Measurements from ENCODE around the gene RGS3.
A peak's percentile ranks its signal among the peaks of the same experiment; 100 is the strongest.

Gene RGS3

DNA sequence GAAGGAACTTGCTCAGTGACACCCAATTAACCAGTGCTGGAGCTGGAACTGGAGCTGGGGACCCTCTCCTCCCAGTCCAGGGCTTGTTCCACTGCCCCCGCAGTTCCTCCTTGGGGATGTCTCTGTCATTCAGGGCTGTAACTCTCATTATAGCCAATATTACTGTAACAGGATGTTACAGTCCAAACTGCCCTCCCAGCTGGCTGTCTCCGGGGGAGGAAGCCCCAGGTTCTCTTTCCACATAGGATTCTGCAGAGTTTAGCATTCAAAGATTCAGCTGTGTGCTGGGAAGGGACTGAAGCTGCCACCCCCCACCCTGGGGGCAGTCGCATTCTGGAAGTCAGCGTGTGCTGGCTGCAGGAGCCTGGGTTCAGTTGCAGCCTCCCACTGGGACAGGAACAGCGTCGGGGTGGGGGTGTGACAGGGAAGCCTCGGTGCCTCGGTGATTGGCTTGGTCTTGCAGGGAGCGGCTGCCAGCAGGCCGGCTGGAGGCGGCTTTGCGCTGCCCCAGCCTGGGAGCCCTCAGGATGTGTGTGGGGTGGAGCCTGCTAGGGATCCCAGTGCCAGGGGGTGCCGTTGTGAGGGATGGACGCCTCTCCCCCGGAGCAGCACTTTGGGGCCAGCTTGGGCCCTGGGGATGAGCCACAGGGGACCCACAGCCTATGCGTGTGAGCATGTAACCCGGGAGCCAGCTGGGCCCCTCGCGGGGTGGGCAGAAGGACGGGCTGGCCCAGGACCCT is 101.1 kb downstream of the RGS3 start:
- Histone ChIP-seq H2AFZ (ENCODE audit: low read depth, low read length) (peak overlapping the region; percentile 33), H3K9me3 (ENCODE audit: control insufficient read depth, low read length) (no peaks in the 10 kb centered on the region), H3K9ac (ENCODE audit: low read length) (peak overlapping the region; percentile 84), H3K4me2 (ENCODE audit: low read length, poor library complexity, severe bottlenecking) (peak overlapping the region; percentile 62), H3K36me3 (ENCODE audit: control insufficient read depth in 1 of 2, insufficient read depth in 2 of 2, low read depth in 1 of 2, low read length in 2 of 2) (peaks cover 0 to 13% of the 10 kb centered on the region in 2 experiments), H3K4ac (ENCODE audit: low read depth in 1 of 2, low read length in 2 of 2) (peak overlapping the region; percentile 16 to 72), H3K23ac (ENCODE audit: low read length in 2 of 2) (no peak overlapping the region), H2BK15ac (ENCODE audit: low read depth, poor library complexity, severe bottlenecking) (peak overlapping the region; percentile 73), H3K4me3 (ENCODE audit: insufficient read depth in 1 of 2, low read depth in 1 of 2, low read length in 2 of 2) (peak overlapping the region; percentile 63 to 83), H4K91ac (ENCODE audit: low read length) (peak overlapping the region; percentile 96), H3K27me3 (ENCODE audit: control insufficient read depth in 1 of 2, insufficient read depth in 1 of 2, low read length in 2 of 2) (peaks cover 0 to 7% of the 10 kb centered on the region in 2 experiments), H2AK5ac (ENCODE audit: low read length, severe bottlenecking) (peak overlapping the region; percentile 21), H3K79me1 (replicated peaks; ENCODE audit: low read length, poor library complexity, severe bottlenecking) (peaks cover 27% of the 10 kb centered on the region), H3K4me1 (ENCODE audit: control insufficient read depth, insufficient read depth, low read depth, low read length) (peaks cover 42% of the 10 kb centered on the region), H2BK12ac (ENCODE audit: low read length in 2 of 2) (peak overlapping the region; percentile 69 to 85), H3K14ac (ENCODE audit: low read length in 2 of 2) (peak overlapping the region in 1 of 2 experiments; percentile 80), H3K18ac (ENCODE audit: low read depth in 1 of 2, low read length in 2 of 2) (peak overlapping the region; percentile 88 to 96), H3K27ac (ENCODE audit: low read length, poor library complexity, severe bottlenecking) (peak overlapping the region; percentile 87), H4K8ac (ENCODE audit: low read length) (peak overlapping the region; percentile 95), H2BK120ac (ENCODE audit: low read depth, low read length) (peak overlapping the region; percentile 69), H2BK5ac (ENCODE audit: low read depth, low read length, poor library complexity, severe bottlenecking) (no peak overlapping the region)
- 4% methylated on average over 20 of the region's 20 CpGs for WGBS
- peak; percentile 82 for DNase-seq

DNA sequence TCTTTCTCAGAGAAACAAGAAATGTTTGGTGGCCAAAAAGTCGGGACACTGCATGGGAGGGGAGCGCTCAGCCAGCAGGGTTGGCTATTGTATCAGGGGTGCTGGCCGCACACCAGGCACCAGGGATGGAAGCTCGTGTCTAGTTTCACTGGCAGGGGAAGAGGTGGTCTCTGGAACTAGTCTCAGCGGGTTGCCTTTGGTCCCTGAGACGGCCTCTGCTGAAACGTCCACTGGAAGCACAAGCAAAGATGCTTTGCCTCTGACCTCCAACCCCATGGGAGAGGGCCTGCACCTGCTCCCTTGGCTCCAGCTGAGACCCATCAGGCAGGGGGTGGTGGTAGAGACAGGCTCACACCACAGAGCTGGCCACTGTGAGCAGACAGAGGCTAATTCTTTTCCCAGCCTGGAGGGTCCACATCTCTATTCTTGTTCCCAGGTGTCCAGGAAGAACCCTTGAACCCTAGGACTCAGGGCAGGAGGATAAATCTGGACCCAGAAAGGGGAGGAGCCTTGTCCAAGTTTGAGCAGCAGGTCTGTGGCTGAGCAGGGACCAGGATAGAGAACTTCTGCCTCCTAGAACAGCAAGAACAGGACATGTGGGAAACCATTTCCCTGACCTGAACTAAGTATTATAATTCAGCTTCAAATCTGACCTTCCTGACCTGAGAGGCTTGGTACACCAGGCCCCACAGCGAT is 102.6 kb downstream of the RGS3 start:
- peak overlapping the region in 1 of 2 experiments; percentile 61 for H3K14ac ChIP-seq (ENCODE audit: low read length in 2 of 2)
- peaks cover 28% of the 10 kb centered on the region for H3K79me1 ChIP-seq (replicated peaks; ENCODE audit: low read length, poor library complexity, severe bottlenecking)
- H3K4me3 ChIP-seq (ENCODE audit: insufficient read depth in 1 of 2, low read depth in 1 of 2, low read length in 2 of 2): peak overlapping the region; percentile 63 to 83
- H3K27ac ChIP-seq (ENCODE audit: low read length, poor library complexity, severe bottlenecking): peak overlapping the region; percentile 87
- H3K4me1 ChIP-seq (ENCODE audit: control insufficient read depth, insufficient read depth, low read depth, low read length): peaks cover 42% of the 10 kb centered on the region
- no peak overlapping the region for H2AFZ ChIP-seq (ENCODE audit: low read depth, low read length)
- peak overlapping the region in 1 of 2 experiments; percentile 96 for H3K18ac ChIP-seq (ENCODE audit: low read depth in 1 of 2, low read length in 2 of 2)
- peak overlapping the region; percentile 23 for H2AK5ac ChIP-seq (ENCODE audit: low read length, severe bottlenecking)
- H3K27me3 ChIP-seq (ENCODE audit: control insufficient read depth in 1 of 2, insufficient read depth in 1 of 2, low read length in 2 of 2): peaks cover 0 to 10% of the 10 kb centered on the region in 2 experiments
- peak overlapping the region; percentile 74 for H4K91ac ChIP-seq (ENCODE audit: low read length)
- H4K8ac ChIP-seq (ENCODE audit: low read length): peak overlapping the region; percentile 95
- H3K9me3 ChIP-seq (ENCODE audit: control insufficient read depth, low read length): no peaks in the 10 kb centered on the region
- no peak overlapping the region for H3K23ac ChIP-seq (ENCODE audit: low read length in 2 of 2)
- peak overlapping the region in 1 of 2 experiments; percentile 97 for H2BK12ac ChIP-seq (ENCODE audit: low read length in 2 of 2)
- H2BK15ac ChIP-seq (ENCODE audit: low read depth, poor library complexity, severe bottlenecking): no peak overlapping the region
- H3K36me3 ChIP-seq (ENCODE audit: control insufficient read depth in 1 of 2, insufficient read depth in 2 of 2, low read depth in 1 of 2, low read length in 2 of 2): peaks cover 0 to 19% of the 10 kb centered on the region in 2 experiments
- DNase-seq: no peak
- no peak overlapping the region for H2BK120ac ChIP-seq (ENCODE audit: low read depth, low read length)
- peak overlapping the region; percentile 84 for H3K9ac ChIP-seq (ENCODE audit: low read length)
- WGBS: 79% methylated on average over 8 of the region's 8 CpGs
- H2BK5ac ChIP-seq (ENCODE audit: low read depth, low read length, poor library complexity, severe bottlenecking): no peak overlapping the region
- peak overlapping the region; percentile 48 to 89 for H3K4ac ChIP-seq (ENCODE audit: low read depth in 1 of 2, low read length in 2 of 2)
- H3K4me2 ChIP-seq (ENCODE audit: low read length, poor library complexity, severe bottlenecking): peak overlapping the region; percentile 62

DNA sequence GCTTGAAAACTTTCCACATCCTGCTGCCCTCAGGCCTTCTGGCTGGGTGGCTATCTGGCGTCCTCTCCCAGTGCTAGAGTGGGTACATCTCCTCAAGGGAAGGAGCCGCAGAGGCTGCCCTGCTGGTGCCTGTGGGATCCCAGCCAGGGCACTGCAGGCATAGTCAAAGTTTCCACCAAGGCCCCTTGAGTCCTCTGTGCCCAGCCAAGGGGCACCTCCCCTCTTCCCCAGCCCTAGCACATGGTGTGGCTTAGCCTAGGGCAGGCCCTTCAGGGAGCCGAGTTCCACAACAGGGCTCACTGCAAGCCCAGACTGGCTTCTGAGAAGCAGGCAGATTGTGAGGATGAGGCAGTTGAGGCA is 103.2 kb downstream of the RGS3 start:
- DNase-seq: no peak
- H3K9ac ChIP-seq (ENCODE audit: low read length): no peak overlapping the region
- peak overlapping the region; percentile 62 for H3K4me2 ChIP-seq (ENCODE audit: low read length, poor library complexity, severe bottlenecking)
- H3K9me3 ChIP-seq (ENCODE audit: control insufficient read depth, low read length): no peaks in the 10 kb centered on the region
- H3K14ac ChIP-seq (ENCODE audit: low read length in 2 of 2): peak overlapping the region in 1 of 2 experiments; percentile 61
- H2AFZ ChIP-seq (ENCODE audit: low read depth, low read length): no peak overlapping the region
- 94% methylated on average over 3 of the region's 3 CpGs for WGBS
- H2BK5ac ChIP-seq (ENCODE audit: low read depth, low read length, poor library complexity, severe bottlenecking): no peak overlapping the region
- H2BK12ac ChIP-seq (ENCODE audit: low read length in 2 of 2): peak overlapping the region in 1 of 2 experiments; percentile 87
- no peak overlapping the region for H3K4ac ChIP-seq (ENCODE audit: low read depth in 1 of 2, low read length in 2 of 2)
- H3K4me3 ChIP-seq (ENCODE audit: insufficient read depth in 1 of 2, low read depth in 1 of 2, low read length in 2 of 2): no peak overlapping the region
- H2BK120ac ChIP-seq (ENCODE audit: low read depth, low read length): no peak overlapping the region
- H2AK5ac ChIP-seq (ENCODE audit: low read length, severe bottlenecking): peak overlapping the region; percentile 56
- H4K91ac ChIP-seq (ENCODE audit: low read length): no peak overlapping the region
- H3K4me1 ChIP-seq (ENCODE audit: control insufficient read depth, insufficient read depth, low read depth, low read length): peaks cover 42% of the 10 kb centered on the region
- H3K23ac ChIP-seq (ENCODE audit: low read length in 2 of 2): peak overlapping the region in 1 of 2 experiments; percentile 70
- peaks cover 28% of the 10 kb centered on the region for H3K79me1 ChIP-seq (replicated peaks; ENCODE audit: low read length, poor library complexity, severe bottlenecking)
- no peak overlapping the region for H4K8ac ChIP-seq (ENCODE audit: low read length)
- peak overlapping the region in 1 of 2 experiments; percentile 82 for H3K18ac ChIP-seq (ENCODE audit: low read depth in 1 of 2, low read length in 2 of 2)
- peaks cover 0 to 19% of the 10 kb centered on the region in 2 experiments for H3K36me3 ChIP-seq (ENCODE audit: control insufficient read depth in 1 of 2, insufficient read depth in 2 of 2, low read depth in 1 of 2, low read length in 2 of 2)
- H3K27ac ChIP-seq (ENCODE audit: low read length, poor library complexity, severe bottlenecking): no peak overlapping the region
- peaks cover 0 to 10% of the 10 kb centered on the region in 2 experiments for H3K27me3 ChIP-seq (ENCODE audit: control insufficient read depth in 1 of 2, insufficient read depth in 1 of 2, low read length in 2 of 2)
- no peak overlapping the region for H2BK15ac ChIP-seq (ENCODE audit: low read depth, poor library complexity, severe bottlenecking)

Measured in mesenchymal stem cell (in vitro differentiated cells and primary cell).